Activated naive CD4-positive, alpha-beta T cell treated with anti-CD3 and anti-CD28 coated beads, Interleukin-2, amount 50 U/mL, for 72 hours (primary cell): ENCODE results near the gene ELMO1. TPM values are rescaled to one million over a fixed set of nuclear protein-coding genes. Genes with fewer than 3 reads are reported as not detected.

Source experiments
- ATAC-seq, 2 donors: fragments of 150-1000 bp; cut with Tn5 transposase; 2 replicates each; pipeline ENCODE4 v1.10.0; 2021; ENCODE audit warnings: mild to moderate bottlenecking in 2 of 2, moderate library complexity in 2 of 2
- DNase-seq, 2 donors: peaks; one replicate each; pipeline ENCODE4 v3.0.0; 2021 to 2022; ENCODE audit warnings: low spot score in 2 of 2
- H3K27ac Mint-ChIP-seq, 2 donors: one replicate each; pipeline ENCODE4 v1.8.0; 2022; ENCODE audit warnings: mild to moderate bottlenecking in 2 of 2, mixed read lengths in 2 of 2
- H3K36me3 Mint-ChIP-seq, 2 donors: one replicate each; pipeline ENCODE4 v1.8.0; 2022; ENCODE audit warnings: mixed read lengths in 2 of 2
- H3K9me3 Mint-ChIP-seq, 2 donors: one replicate each; pipeline ENCODE4 v1.8.0; 2022; ENCODE audit warnings: mixed read lengths in 2 of 2
- total RNA-seq, 2 donors: library from RNA; stranded (reverse); gene quantifications; one replicate each; pipeline ENCODE4 v1.2.3, GENCODE V29; 2022

The ELMO1 gene
- total RNA-seq, 2 donors from 2014 or later, result 137 to 167 TPM

- DNase-seq (no peak), ATAC-seq (no peak)
- Mint-ChIP-seq H3K9me3 (no peaks in the 10 kb centered on the region), H3K36me3 (peaks cover 9 to 24% of the 10 kb centered on the region in 2 donors), H3K27ac (peak overlapping the region in 1 of 2 donors; percentile 27)
These were observed 237.4 kb downstream of the ELMO1 start for GRCh38 chr7:37211097-37211880.

DNA sequence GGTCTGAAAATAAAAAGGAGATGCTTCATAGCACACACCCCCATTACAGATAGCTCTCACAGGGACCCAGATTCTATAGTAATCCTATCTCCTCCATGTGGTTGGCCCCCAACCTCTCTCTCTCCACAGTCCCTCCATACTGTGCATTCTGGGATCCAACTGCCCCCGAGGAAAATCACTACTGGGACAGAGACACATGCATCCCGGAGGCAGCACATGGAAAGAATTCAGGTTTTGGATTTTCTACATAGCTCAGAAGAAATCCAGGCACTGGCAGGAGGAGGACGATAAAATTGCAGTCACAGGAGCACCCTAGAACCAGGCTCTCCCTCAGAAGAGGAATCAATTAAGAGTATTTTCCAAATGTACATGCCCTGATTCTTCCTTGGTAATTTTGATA is 239.5 kb downstream of the ELMO1 start:
- peak overlapping the region; percentile 48 to 58 for H3K27ac Mint-ChIP-seq
- DNase-seq (no peak), ATAC-seq (peak in 1 of 2 donors; percentile 23)
- H3K36me3 Mint-ChIP-seq, result peaks cover 17 to 36% of the 10 kb centered on the region in 2 donors
- H3K9me3 Mint-ChIP-seq, result no peaks in the 10 kb centered on the region

GRCh38 chr7:37208528-37208927 is 240.1 kb downstream of the ELMO1 start:
- Mint-ChIP-seq H3K9me3 (no peaks in the 10 kb centered on the region), H3K36me3 (peaks cover 17 to 36% of the 10 kb centered on the region in 2 donors), H3K27ac (peak overlapping the region; percentile 31 to 48)
- DNase-seq (no peak), ATAC-seq (peak in 1 of 2 donors; percentile 46)

GRCh38 chr7:37206192-37206591 is 242.5 kb downstream of the ELMO1 start:
- H3K27ac Mint-ChIP-seq, result peak overlapping the region in 1 of 2 donors; percentile 31
- H3K9me3 Mint-ChIP-seq, result no peaks in the 10 kb centered on the region
- peaks cover 8 to 32% of the 10 kb centered on the region in 2 donors for H3K36me3 Mint-ChIP-seq
- peak in 1 of 2 donors; percentile 37 for ATAC-seq
- DNase-seq, result no peak

GRCh38 chr7:37205451-37205850 is 243.2 kb downstream of the ELMO1 start:
- H3K36me3 Mint-ChIP-seq, result peaks cover 8 to 25% of the 10 kb centered on the region in 2 donors

GRCh38 chr7:37201876-37202198 is 246.8 kb downstream of the ELMO1 start:
- ATAC-seq, result peak in 1 of 2 donors; percentile 11
- Mint-ChIP-seq H3K9me3 (no peaks in the 10 kb centered on the region), H3K36me3 (peaks cover 15 to 32% of the 10 kb centered on the region in 2 donors), H3K27ac (no peak overlapping the region)
- DNase-seq, result no peak

More at GRCh38 chr7:37205451-37205850, 243.2 kb downstream of the ELMO1 start:
- Mint-ChIP-seq H3K9me3 (no peaks in the 10 kb centered on the region), H3K27ac (peak overlapping the region in 1 of 2 donors; percentile 57)
- no peak for ATAC-seq
- DNase-seq, result no peak

DNA sequence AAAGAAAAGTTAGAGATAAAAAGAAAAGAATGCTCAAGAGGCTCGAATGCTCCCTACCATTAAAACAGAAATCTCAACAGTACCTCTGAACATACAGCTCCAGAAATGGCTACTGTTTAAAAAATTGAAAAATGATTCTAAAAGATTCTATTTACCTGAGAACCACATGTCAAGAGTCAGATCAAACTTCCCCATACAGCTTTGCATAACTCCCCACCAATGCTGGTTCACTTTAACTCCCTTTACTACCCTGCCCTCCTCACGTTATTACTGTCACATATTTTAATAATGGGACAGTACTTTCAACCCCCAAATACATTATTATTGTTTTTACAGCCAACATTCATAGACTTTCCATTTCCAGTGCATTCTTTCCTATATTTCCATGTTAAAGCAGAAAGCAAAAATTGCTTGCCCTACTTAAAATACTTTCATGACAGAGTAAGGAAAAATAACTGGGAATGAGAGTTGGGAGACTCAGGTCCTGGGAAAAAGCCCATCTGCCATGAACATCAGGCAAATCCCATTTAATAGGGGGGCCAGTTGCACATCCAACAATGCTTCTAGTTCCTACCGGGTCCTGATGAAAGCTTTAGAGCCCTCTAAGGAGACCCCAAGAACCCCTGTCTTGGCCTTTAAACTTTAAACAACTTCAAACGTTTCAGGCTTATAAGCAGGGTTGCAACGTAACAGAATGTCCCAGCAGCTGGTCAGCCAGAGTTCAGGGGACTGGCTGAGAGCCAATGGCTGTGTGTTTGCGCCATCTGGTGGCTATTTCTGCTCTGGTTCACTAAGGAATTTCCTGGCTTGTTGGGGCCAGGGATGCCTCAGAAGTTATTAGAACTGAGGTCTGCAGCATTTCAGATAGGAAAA is 247.4 kb downstream of the ELMO1 start:
- peak; percentile 46 to 50 for ATAC-seq
- Mint-ChIP-seq H3K9me3 (no peaks in the 10 kb centered on the region), H3K27ac (no peak overlapping the region), H3K36me3 (peaks cover 15 to 28% of the 10 kb centered on the region in 2 donors)
- DNase-seq, result peak in 1 of 2 donors; percentile 54

GRCh38 chr7:37198906-37199485 is 249.7 kb downstream of the ELMO1 start:
- Mint-ChIP-seq H3K9me3 (no peaks in the 10 kb centered on the region), H3K36me3 (peaks cover 7 to 16% of the 10 kb centered on the region in 2 donors), H3K27ac (no peak overlapping the region)
- ATAC-seq, result peak; percentile 69 to 73
- DNase-seq, result peak in 1 of 2 donors; percentile 73

DNA sequence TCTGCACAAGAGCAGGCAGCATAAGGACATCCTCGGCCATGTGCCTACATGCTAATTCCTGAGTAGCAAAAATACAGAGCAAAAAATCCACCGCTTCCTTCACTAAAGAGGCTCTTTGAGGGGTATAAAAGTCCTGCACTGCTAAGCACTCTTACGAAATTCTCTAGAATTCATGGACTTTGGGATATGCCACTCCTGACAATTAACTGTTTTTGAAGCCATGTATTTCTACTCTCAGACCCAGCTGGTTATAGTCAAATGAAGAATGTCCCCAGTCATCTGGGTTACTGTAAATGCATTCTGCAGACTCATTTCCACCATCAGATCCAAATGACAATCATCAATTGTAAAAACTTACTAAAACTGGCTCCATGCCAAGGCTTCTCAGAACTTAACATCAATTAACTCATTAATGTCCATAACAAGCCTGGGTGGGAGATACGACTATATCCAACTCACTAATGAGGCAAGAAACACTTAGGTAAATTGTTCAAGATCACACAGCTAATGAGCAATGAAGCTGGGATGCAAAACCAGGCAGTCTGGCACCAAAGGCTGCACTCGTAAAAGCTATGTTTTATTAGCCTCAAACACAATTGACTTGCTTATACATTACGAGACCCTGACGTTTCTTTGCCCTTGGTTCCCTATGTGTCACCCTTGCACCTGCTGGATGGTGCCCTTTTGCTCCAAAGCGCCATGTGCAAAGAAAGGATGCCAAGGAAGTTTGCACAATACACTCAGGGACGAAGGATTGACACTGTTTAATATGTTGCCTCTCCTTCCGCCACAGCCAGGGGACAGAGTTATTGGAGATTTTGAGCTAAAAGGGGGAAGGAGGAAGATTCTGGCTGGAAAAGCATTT is 250.4 kb downstream of the ELMO1 start:
- H3K36me3 Mint-ChIP-seq, result peaks cover 7 to 16% of the 10 kb centered on the region in 2 donors
- DNase-seq (no peak), ATAC-seq (no peak)
- no peaks in the 10 kb centered on the region for H3K9me3 Mint-ChIP-seq
- peak overlapping the region in 1 of 2 donors; percentile 44 for H3K27ac Mint-ChIP-seq

DNA sequence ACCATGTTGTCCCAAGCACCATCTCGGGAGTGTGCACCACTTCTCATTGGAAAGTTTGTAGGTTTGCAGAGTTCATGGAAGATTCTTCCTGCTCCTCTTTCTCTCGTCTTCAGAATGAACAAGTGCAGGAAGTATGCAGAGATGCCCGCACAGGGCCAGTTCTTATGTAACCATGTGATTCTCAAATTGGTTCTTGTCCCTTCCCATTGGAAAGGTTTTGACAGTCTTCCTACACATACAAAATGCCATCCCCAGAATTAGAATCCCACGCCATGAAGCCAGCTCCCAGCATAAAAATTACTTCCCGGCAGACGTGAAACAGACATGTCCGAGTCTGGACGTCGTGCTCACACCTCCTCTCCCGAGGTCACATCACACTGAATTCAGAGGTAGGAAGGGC is 251.6 kb downstream of the ELMO1 start:
- Mint-ChIP-seq H3K27ac (peak overlapping the region in 1 of 2 donors; percentile 40), H3K9me3 (no peaks in the 10 kb centered on the region), H3K36me3 (peaks cover 7 to 16% of the 10 kb centered on the region in 2 donors)
- DNase-seq, result no peak
- ATAC-seq, result no peak

- DNase-seq (no peak), ATAC-seq (no peak)
- no peak overlapping the region for H3K27ac Mint-ChIP-seq
- H3K36me3 Mint-ChIP-seq, result peaks cover 7 to 16% of the 10 kb centered on the region in 2 donors
- H3K9me3 Mint-ChIP-seq, result no peaks in the 10 kb centered on the region
These were observed 252.0 kb downstream of the ELMO1 start for GRCh38 chr7:37196676-37197075.

DNA sequence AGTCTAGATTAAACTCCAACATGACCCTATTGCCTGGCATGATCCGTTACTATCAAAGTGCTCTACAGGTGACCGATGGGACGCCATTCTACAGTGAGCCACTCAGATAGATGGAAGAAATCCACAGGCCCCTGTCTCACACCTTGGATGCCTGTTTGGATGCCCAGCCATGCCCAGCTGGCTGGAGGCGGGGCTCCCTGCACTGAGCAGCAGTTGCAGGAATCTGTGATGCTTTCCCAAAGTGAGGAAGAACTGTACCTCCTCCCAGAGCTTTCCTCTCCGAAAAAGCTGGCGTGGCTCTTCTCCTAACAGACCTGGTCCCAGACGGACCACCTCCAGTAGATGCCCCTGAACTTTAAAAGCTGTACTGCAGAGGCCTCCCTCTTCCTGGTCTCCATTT is 253.3 kb downstream of the ELMO1 start:
- Mint-ChIP-seq H3K36me3 (peaks cover 7 to 16% of the 10 kb centered on the region in 2 donors), H3K27ac (peak overlapping the region in 1 of 2 donors; percentile 36), H3K9me3 (no peaks in the 10 kb centered on the region)
- DNase-seq (no peak), ATAC-seq (no peak)

GRCh38 chr7:37194943-37195342 is 253.7 kb downstream of the ELMO1 start:
- Mint-ChIP-seq H3K9me3 (no peaks in the 10 kb centered on the region), H3K36me3 (peaks cover 7 to 16% of the 10 kb centered on the region in 2 donors), H3K27ac (peak overlapping the region; percentile 13 to 36)
- ATAC-seq (no peak), DNase-seq (no peak)

- Mint-ChIP-seq H3K9me3 (no peaks in the 10 kb centered on the region), H3K27ac (peak overlapping the region in 1 of 2 donors; percentile 50), H3K36me3 (peaks cover 7 to 16% of the 10 kb centered on the region in 2 donors)
- ATAC-seq (no peak), DNase-seq (no peak)
These were observed 254.9 kb downstream of the ELMO1 start for GRCh38 chr7:37193775-37194135.

GRCh38 chr7:37193087-37193774 is 255.4 kb downstream of the ELMO1 start:
- Mint-ChIP-seq H3K9me3 (no peaks in the 10 kb centered on the region), H3K27ac (no peak overlapping the region), H3K36me3 (peaks cover 7 to 16% of the 10 kb centered on the region in 2 donors)
- DNase-seq (no peak), ATAC-seq (no peak)
